GM19025 (cell line): ENCODE measurements around the gene DDC.
A peak's percentile ranks its signal among the peaks of the same experiment; 100 is the strongest.

Source experiments
- ATAC-seq: cut with Tn5 transposase; IDR thresholded peaks from one replicate; pipeline ENCODE4 v1.9.1; 2021; ENCODE audit warnings: mild to moderate bottlenecking, low read depth, moderate library complexity; ENCODE audit not compliant: unreplicated experiment

DDC gene

DNA sequence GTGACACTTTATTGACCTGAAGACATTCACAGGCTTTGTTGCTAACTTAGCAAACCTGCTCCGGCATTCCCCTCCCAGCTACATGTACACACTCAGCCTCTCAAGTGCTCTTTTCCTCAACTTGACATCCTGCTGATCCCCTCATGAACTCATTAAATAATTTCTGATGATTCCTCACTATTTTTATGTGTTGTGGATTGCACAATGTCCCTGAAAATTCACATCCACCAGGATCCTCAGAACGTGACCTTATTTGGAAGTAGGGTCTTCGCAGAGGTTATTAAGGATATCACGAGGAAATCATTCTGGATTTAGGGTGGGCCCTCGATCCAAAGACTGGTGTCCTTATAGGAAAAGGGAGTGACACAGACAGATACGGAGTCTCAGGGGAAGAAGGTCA, 142.3 kb downstream of the DDC start:
- ATAC-seq: no peak

DNA sequence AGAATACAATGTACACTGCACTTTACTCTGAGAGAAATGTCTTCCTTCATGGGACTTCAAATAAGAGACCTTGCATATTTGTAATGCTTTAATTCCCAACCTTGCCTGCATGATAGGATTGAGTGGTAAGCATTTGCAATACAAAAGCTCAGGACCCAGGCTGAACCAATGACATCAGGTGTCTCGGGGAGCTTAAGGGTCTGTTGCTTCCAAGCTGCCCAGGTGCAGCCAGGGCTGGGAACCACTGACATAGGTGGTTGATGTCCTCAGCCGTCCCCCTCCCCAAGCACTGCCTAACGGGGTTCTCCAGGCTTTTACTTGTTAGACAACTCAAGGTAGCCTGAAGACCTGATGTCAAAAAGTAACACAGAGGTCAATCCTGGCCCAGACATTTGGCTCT, 144.2 kb downstream of the DDC start:
- ATAC-seq: no peak

DNA sequence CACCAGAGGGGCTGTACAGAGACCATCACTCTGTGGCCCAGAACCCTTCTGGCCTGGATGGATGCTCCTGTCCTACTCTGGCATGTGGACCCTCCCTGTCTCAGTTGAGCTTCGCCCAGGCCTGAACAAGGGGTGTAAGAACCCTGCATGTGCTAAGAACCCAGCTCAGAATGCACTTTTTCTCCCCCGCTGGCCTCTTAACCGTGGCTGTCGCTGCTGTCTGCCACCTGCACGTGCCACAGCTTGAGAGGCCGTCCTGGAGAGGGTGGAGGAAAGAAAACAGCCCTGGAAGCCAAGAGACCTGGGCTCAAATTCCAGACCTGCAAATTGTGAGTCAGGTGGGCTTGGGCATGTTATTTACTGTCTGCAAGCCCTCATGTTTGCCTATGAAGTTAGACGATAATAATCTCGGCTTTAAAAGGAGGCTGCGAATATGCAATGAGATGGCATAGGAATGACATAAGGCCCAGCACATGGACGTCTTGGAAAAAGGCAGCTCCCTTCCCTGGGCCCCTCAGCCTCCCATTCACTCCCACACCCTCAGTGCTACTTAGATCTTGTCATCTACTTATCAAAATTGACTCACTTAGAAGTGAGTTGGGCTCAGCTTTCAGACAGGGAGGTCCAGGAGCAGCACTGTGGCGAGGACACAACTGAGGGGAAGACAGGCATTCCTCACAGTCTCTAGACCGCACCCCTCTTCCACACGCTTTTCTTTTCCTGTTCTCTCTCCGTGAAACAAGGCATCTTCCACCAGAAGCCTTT, 146.5 kb downstream of the DDC start:
- ATAC-seq: no peak

DNA sequence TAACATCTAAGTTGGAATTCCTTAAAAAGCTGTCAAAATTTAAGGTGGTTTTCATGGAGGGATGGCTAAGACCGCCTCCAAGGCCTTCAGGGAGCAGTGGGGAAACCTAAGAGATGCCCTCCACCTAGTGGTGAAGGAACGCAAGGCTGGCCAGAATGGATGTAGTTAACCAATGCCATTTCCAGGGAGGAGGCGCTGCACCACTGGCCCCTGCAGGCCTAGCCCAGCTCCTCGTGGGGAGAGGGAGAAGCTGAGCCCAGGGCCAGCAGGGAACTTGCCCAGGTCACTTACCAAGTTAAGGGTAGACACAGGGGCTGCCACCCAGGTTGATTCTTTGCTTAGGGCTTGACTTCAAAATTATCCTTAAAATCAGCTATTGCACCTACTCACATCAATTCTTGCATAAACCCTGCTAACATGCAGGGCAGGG, 147.1 kb downstream of the DDC start:
- peak; percentile 93 for ATAC-seq

DNA sequence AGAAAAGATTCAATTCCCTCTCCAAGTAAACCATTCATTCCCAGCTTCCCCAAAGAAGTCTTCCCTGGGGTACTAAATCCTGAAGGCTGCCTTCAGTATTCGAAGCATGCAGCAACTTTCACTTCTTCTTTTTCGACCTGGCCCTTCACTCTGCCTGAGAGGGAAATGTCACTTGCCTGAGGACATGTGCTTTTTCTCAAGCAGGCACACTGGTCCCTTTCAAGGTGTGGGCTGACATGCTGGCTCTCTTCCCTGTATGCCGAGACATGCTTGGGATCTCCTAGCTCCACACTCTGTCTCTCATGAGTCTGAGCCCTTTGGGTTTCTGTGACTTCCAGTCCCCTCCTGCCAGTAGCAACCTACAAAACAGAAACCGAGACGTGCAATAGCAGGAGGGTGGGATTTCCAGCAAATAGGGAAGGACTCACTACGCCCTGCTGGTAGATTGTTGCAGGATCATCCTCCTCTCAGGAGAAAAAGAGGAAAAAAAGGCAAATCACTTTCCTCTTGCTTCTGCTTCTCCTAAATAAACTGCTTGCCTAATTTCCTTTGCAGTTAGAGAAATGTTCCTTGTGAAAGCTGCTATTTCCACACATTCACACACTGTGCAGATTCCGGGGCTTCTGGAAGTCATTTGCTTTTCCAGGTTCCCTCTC, 148.6 kb downstream of the DDC start:
- ATAC-seq: peak; percentile 59

DNA sequence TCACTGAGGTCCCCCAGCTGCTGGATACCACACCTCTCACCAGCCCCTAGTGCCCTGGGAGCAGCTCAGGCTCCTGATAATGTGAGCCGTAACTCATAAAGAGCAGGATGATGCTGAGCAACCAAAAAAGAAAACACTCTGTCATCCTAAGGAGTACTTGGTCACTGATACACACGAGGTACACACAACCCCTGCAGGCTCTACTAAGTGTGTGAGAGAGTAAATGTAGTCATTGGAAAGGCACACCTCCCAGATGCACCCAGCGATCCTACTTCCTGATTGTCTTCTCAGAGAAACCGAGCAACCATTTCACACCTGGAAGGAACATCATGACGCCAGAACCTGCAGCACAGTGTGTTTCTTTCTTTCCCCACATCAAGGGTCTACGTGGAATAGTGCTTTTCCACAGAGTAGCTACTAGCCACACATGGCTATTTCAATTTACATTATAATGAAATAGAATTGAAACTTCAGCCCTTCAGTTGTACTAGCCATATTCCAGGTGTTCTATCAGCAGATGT, 149.3 kb downstream of the DDC start:
- ATAC-seq: no peak

DNA sequence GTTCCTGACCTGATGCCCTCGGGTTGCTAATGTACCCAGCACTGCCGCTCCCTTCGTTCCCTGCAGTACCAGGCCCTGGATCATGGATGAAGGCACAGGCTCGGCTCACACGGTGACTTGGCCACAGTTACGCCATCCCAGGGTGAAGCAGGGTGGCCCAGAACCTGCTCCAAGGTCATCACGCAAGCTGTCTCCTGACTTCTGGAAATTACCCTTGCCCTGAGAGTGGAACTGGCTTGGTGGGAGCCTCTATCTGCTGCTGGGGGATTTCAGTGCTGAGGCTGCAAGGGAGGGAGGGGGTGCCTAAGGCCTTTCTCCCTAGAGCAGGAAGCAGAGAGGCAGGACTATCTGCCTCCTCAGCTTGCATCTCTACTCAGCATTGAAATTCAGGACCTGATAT, 151.6 kb downstream of the DDC start:
- ATAC-seq: no peak

DNA sequence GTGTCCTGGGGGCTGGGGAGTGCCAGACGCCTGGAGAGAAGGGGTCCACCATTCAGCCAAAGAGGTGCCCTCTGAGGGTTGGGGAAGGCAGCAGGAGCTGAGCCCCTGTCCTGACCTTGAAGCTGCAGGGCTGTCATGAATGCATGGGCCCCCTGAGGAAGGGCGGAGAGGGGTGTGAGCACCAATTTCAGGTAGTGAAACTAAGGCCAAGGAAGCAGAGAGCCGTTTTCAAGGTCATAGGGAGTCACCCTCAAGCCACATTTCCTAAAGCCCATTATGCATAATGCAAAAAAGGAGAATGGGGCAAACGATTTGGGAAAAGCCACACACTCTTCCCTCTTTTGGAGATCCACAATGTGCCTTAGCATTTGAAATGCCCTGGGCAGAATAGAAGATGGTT, 152.2 kb downstream of the DDC start:
- ATAC-seq: no peak

DNA sequence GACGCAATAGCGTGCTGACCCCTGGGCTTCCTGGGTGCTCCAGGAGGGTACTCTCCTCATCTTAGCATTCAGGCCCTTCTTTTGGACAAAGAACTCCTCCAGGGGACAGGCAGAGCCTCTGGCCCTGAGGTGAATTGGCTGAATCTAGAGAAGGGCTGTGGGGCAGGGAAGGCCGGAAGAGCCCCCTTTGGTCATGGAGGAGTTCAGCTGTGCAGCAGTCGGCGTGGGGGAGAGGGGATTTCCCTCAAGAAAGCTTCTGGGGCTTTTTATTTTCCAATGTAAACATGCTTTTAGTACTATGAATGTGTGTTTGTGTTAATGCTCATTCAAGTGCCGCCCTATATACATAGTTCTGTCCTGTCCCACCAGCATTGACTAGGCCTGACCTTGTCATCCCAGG, 153.9 kb downstream of the DDC start:
- no peak for ATAC-seq

DNA sequence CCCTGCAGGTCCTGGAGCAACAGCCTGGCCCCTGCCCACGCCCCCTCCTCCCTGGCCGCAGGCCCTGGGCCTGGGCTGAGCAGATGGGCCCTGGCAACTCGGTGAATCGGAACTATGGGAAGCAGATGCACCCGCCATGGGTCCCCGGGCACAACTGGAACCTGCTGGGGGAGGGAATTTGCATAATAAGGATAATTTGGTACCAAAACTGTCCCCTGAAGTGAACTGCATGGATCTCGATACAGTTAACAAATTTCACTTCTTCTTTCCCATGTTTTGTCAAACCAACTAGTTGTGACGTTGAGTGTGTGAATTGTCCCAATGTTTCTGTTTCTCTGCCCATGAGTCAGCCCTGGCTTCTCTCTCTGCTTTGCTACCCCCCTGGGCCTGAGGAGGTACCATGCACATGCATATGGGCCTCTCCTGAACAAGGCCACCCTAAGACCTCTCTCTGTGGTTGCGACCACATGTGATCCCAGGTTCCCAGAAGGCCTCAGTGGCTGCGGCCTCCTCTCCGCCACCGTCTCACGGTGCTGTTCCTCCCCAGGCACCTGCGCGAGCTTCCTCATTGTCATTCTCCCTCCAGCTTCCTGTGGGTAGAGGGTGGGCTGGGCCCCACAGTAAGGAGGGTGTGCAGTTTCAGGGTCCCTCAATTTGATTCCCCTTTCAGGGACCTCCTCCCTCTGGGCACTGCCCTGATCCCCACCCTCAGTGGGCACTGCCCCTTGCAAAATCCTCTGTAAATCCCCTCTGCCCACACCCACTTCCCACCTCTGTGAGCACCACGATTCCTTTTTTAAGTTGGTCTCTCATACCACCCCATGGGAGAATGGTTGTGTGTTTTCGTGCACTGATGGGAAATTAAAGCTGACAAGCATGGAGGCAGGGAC, 155.1 kb downstream of the DDC start:
- ATAC-seq: peak; percentile 52
